ENCODE measurements around the gene DHRS9.

DHRS9 gene

GRCh38 chr2:169069341-169069740 is at the start of gene DHRS9:
Gene DHRS9, plus strand, starts transcription at chr2:169069563. Its CDS starts 12,019 bp downstream, at chr2:169081582.
- TF ChIP-seq CTCF (IDR thresholded peaks at IDR 0.05; ENCODE audit: low read depth, low read length) = no peak
- DNase-seq (ENCODE audit: extremely low read depth, low read depth) = no peak

- no peak for TF ChIP-seq CTCF (IDR thresholded peaks at IDR 0.05; ENCODE audit: low read depth, low read length)
- DNase-seq (ENCODE audit: extremely low read depth, low read depth) = no peak
Observed at GRCh38 chr2:169023161-169023560, 46.2 kb upstream of the DHRS9 start.

- DNase-seq (ENCODE audit: extremely low read depth, low read depth) = no peak
- no peak for TF ChIP-seq CTCF (IDR thresholded peaks at IDR 0.05; ENCODE audit: low read depth, low read length)
Observed at GRCh38 chr2:169026056-169026455, 43.3 kb upstream of the DHRS9 start.

GRCh38 chr2:169027234-169027633 is 42.1 kb upstream of the DHRS9 start:
- DNase-seq (ENCODE audit: extremely low read depth, low read depth) = no peak
- TF ChIP-seq CTCF (IDR thresholded peaks at IDR 0.05; ENCODE audit: low read depth, low read length) = no peak

- TF ChIP-seq CTCF (IDR thresholded peaks at IDR 0.05; ENCODE audit: low read depth, low read length) = no peak
- no peak for DNase-seq (ENCODE audit: extremely low read depth, low read depth)
Observed at GRCh38 chr2:169029341-169029740, 40.0 kb upstream of the DHRS9 start.

- no peak for TF ChIP-seq CTCF (IDR thresholded peaks at IDR 0.05; ENCODE audit: low read depth, low read length)
- no peak for DNase-seq (ENCODE audit: extremely low read depth, low read depth)
Observed at GRCh38 chr2:169031202-169031601, 38.2 kb upstream of the DHRS9 start, which contains the start of gene ABCB11. Gene ABCB11, minus strand, starts transcription at chr2:169031324. Its CDS starts 13,199 bp downstream, at chr2:169018125.

- TF ChIP-seq CTCF (IDR thresholded peaks at IDR 0.05; ENCODE audit: low read depth, low read length) = no peak
- DNase-seq (ENCODE audit: extremely low read depth, low read depth) = no peak
Observed at GRCh38 chr2:169034256-169034655, 35.1 kb upstream of the DHRS9 start.

All from AG09319 (cell line).